K562 (cell line): ENCODE results near the gene TMEM191C. TPM values are rescaled to one million over a fixed set of nuclear protein-coding genes. Genes with fewer than 3 reads are reported as not detected.

Source experiments
- BACH1 ChIP-seq: fragments of 200-800 bp; sonication (Bioruptor generic); IDR thresholded peaks from 2 replicates; pipeline ENCODE4 v1.6.1; 2016; ENCODE audit warnings: missing genetic modification characterization, missing compliant biosample characterization
- CHCHD3 ChIP-seq: fragments of 250-450 bp; sonication (Bioruptor Pico); IDR thresholded peaks from 2 replicates; pipeline ENCODE4 v2.1.2; 2022; ENCODE audit warnings: mild to moderate bottlenecking
- CREM ChIP-seq: IDR thresholded peaks from 2 replicates; pipeline ENCODE4 v1.6.1; 2014; ENCODE audit warnings: antibody characterized with exemption, low read depth
- HBP1 ChIP-seq: fragments of 450-650 bp; formaldehyde crosslinking; IDR thresholded peaks from 2 replicates; pipeline ENCODE4 v1.4.0; 2022; ENCODE audit warnings: missing genetic modification characterization
- HNRNPL ChIP-seq: fragments of 200-400 bp; formaldehyde crosslinking; IDR thresholded peaks from 2 replicates; pipeline ENCODE4 v1.6.1; 2017; ENCODE audit warnings: low read depth, mild to moderate bottlenecking, low read length
- KAT7 ChIP-seq: sonication (generic); formaldehyde crosslinking; IDR thresholded peaks from 2 replicates; pipeline ENCODE4 v1.8.0; 2022; ENCODE audit warnings: missing genetic modification reagents, mild to moderate bottlenecking, borderline replicate concordance
- MYNN ChIP-seq, 2 experiments: sonication (generic); formaldehyde crosslinking in 1 of 2; IDR thresholded peaks; 2 replicates each; pipeline versions ENCODE4 v1.5.0 to v1.6.1; 2016 to 2020; ENCODE audit warnings: antibody characterized with exemption in 1 of 2, missing genetic modification reagents in 1 of 2
- NFE2L1 ChIP-seq: fragments of 450-650 bp; IDR thresholded peaks from 2 replicates; pipeline ENCODE4 v1.6.1; 2016; ENCODE audit warnings: missing genetic modification characterization, low read depth, mild to moderate bottlenecking, missing compliant biosample characterization, moderate library complexity, borderline replicate concordance
- NUFIP1 ChIP-seq: fragments of 450-650 bp; IDR thresholded peaks from 2 replicates; pipeline ENCODE4 v1.6.1; 2018; ENCODE audit not compliant: partially characterized antibody
- PBX2 ChIP-seq, 2 experiments: IDR thresholded peaks in 1 of 2; conservative IDR thresholded peaks in 1 of 2; 2 replicates each; pipeline ENCODE4 v1.6.1; 2016; ENCODE audit warnings: low read depth in 2 of 2, mild to moderate bottlenecking in 1 of 2, missing compliant biosample characterization in 1 of 2, missing genetic modification characterization in 1 of 2, moderate library complexity in 1 of 2
- RFX7 ChIP-seq: fragments of 250-450 bp; sonication (Bioruptor Pico); IDR thresholded peaks from 2 replicates; pipeline ENCODE4 v1.5.1; 2021; ENCODE audit warnings: mild to moderate bottlenecking
- RNF2 ChIP-seq: sonication (generic); IDR thresholded peaks from 2 replicates; pipeline ENCODE4 v1.6.1; 2016
- SLC30A9 ChIP-seq: fragments of 250-450 bp; sonication (Bioruptor Pico); IDR thresholded peaks from 2 replicates; pipeline ENCODE4 v1.8.0; 2022; ENCODE audit warnings: mild to moderate bottlenecking, moderate library complexity
- SMARCA4 ChIP-seq: fragments of 450-650 bp; IDR thresholded peaks from 2 replicates; pipeline ENCODE4 v1.6.1; 2016
- SP2 ChIP-seq: IDR thresholded peaks from 2 replicates; pipeline ENCODE4 v1.6.1; 2011; ENCODE audit warnings: mild to moderate bottlenecking, low read depth, low read length, moderate library complexity; ENCODE audit not compliant: poor library complexity, severe bottlenecking; ENCODE audit errors: extremely low read depth
- TFAM ChIP-seq: fragments of 250-450 bp; sonication (Bioruptor Pico); conservative IDR thresholded peaks from 2 replicates; pipeline ENCODE4 v1.5.0; 2021; ENCODE audit warnings: mild to moderate bottlenecking, moderate library complexity
- ZNF232 ChIP-seq: sonication (generic); formaldehyde crosslinking; IDR thresholded peaks from 2 replicates; pipeline ENCODE4 v1.8.0; 2022; ENCODE audit warnings: mild to moderate bottlenecking, missing genetic modification reagents
- ZNF561 ChIP-seq: fragments of 450-650 bp; formaldehyde crosslinking; conservative IDR thresholded peaks from 2 replicates; pipeline ENCODE4 v1.4.0; 2020; ENCODE audit warnings: mild to moderate bottlenecking, moderate library complexity
- ZNF77 ChIP-seq: fragments of 250-450 bp; sonication (Bioruptor Pico); IDR thresholded peaks from 2 replicates; pipeline ENCODE4 v1.5.0; 2020
- polyA plus RNA-seq, 8 experiments: library from polyadenylated mRNA; depleted of rRNA in 4 of 8; stranded (reverse) in 5 of 8; unstranded in 3 of 8; fragments of >200 nt; fragmentation: Nextera tagmentation in 2 of 8; fragmentation: Illumina TruSeq in 1 of 8; extraction: Ambion mirVana in 2 of 8; extraction: Trizol in 1 of 8; gene quantifications; 2 replicates each; pipeline versions ENCODE4 v1.2.1 to v1.2.3, GENCODE V29; 2011 to 2014; ENCODE audit warnings: inconsistent platforms in 1 of 8, missing spikeins in 1 of 8
- total RNA-seq, 7 experiments: library from RNA; depleted of rRNA in 6 of 7; stranded (reverse); fragments of >200 nt in 6 of 7; fragmentation: Illumina TruSeq in 2 of 7; extraction: Trizol in 2 of 7; gene quantifications; 2 replicates each; pipeline versions ENCODE4 v1.2.1 to v1.2.3, GENCODE V29; 2011 to 2021; ENCODE audit warnings: low replicate concordance in 1 of 7
- TF ChIP-seq, protein P1 (sequence below): fragments of 200-800 bp; sonication (Bioruptor generic); IDR thresholded peaks from 2 replicates; pipeline ENCODE4 v1.6.1; 2017; ENCODE audit warnings: missing genetic modification characterization, missing compliant biosample characterization
- TF ChIP-seq, protein P2 (sequence below): sonication (generic); formaldehyde crosslinking; IDR thresholded peaks from 2 replicates; pipeline ENCODE4 v1.8.0; 2022; ENCODE audit warnings: missing genetic modification reagents, mild to moderate bottlenecking, borderline replicate concordance

TMEM191C gene
- total and polyA plus RNA-seq, 9 of the 15 experiments (the other 6 are each of a cell fraction or from before 2014, with no cell fraction given): 0.15 to 7.1 (median 1.1) TPM

- no peak for TF ChIP-seq NFE2L1
- TF ChIP-seq ZNF77 (CRISPR knock-in tag): no peak
- TF ChIP-seq HNRNPL: no peak
- no peak for TF ChIP-seq CREM
- TF ChIP-seq SLC30A9 (CRISPR knock-in tag): no peak
- 0 out of 2 replicates have a peak, but pooled peaks have one; percentile 8 for TF ChIP-seq MYNN (IDR thresholded peaks at IDR 0.05)
- no peak for TF ChIP-seq MYNN (CRISPR knock-in tag; IDR thresholded peaks at IDR 0.05)
- no peak for TF ChIP-seq ZNF561 (CRISPR knock-in tag)
- TF ChIP-seq, protein P1, sequence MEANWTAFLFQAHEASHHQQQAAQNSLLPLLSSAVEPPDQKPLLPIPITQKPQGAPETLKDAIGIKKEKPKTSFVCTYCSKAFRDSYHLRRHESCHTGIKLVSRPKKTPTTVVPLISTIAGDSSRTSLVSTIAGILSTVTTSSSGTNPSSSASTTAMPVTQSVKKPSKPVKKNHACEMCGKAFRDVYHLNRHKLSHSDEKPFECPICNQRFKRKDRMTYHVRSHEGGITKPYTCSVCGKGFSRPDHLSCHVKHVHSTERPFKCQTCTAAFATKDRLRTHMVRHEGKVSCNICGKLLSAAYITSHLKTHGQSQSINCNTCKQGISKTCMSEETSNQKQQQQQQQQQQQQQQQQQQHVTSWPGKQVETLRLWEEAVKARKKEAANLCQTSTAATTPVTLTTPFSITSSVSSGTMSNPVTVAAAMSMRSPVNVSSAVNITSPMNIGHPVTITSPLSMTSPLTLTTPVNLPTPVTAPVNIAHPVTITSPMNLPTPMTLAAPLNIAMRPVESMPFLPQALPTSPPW (CRISPR knock-in tag): no peak; the same call in 1 of the 2 replicates
- TF ChIP-seq, protein P2, sequence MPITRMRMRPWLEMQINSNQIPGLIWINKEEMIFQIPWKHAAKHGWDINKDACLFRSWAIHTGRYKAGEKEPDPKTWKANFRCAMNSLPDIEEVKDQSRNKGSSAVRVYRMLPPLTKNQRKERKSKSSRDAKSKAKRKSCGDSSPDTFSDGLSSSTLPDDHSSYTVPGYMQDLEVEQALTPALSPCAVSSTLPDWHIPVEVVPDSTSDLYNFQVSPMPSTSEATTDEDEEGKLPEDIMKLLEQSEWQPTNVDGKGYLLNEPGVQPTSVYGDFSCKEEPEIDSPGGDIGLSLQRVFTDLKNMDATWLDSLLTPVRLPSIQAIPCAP (CRISPR knock-in tag): no peak
- no peak for TF ChIP-seq RNF2
- TF ChIP-seq KAT7: peak; percentile 52; the same call in 1 of the 2 replicates
- no peak for TF ChIP-seq PBX2 (CRISPR knock-in tag; IDR thresholded peaks at IDR 0.05; ENCODE audit: low read depth)
- no peak for TF ChIP-seq PBX2 (tag; conservative IDR thresholded peaks at IDR 0.05; ENCODE audit: low read depth)
- no peak for TF ChIP-seq NUFIP1
- no peak for TF ChIP-seq BACH1 (tag)
- no peak for TF ChIP-seq SP2
- TF ChIP-seq HBP1: no peak
- no peak for TF ChIP-seq TFAM (CRISPR knock-in tag)
- TF ChIP-seq SMARCA4: no peak
- TF ChIP-seq ZNF232 (CRISPR knock-in tag): 0 out of 2 replicates have a peak, but pooled peaks have one; percentile 5
- no peak for TF ChIP-seq RFX7
- TF ChIP-seq CHCHD3 (CRISPR knock-in tag): no peak
Observed at GRCh38 chr22:21450858-21451353, 16.3 kb upstream of the TMEM191C start (continued).
